HG02798 (cell line): ENCODE measurements around the gene FNBP1.
"Not testable (repeated sequence)": the region's sequence is repeated elsewhere in the genome, so short reads cannot be mapped to it uniquely, and the experiment has no call there.

Experiments
- ATAC-seq: cut with Tn5 transposase; IDR thresholded peaks from one replicate; pipeline ENCODE4 v1.9.1; 2021; ENCODE audit warnings: mild to moderate bottlenecking; ENCODE audit not compliant: unreplicated experiment, poor library complexity

Gene FNBP1

GRCh38 chr9:129899620-129900019 lies 143.4 kb downstream of the FNBP1 start:
- ATAC-seq: no peak

- no peak for ATAC-seq
Measured at GRCh38 chr9:129898185-129898584, 144.8 kb downstream of the FNBP1 start.

DNA sequence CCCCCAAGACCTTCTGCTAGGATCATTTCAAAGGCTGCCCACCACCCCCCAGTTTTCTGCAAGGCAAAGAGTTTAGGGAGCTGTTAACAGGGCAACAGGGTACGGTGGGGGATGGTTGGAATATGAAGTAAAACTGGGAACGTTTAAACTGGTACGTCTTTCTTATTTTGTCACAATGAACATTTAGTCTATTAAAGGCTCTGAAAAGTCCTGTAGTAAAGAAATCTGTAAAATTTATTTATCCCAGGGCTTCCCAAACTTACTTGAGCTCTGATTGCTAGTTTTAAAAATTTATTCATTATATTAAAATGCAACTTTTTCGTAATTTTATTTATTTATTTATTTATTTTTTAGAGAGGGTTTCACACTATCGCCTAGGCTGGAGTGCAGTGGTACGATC lies 145.7 kb downstream of the FNBP1 start:
- ATAC-seq: no peak

GRCh38 chr9:129895376-129896268 lies 147.4 kb downstream of the FNBP1 start:
- ATAC-seq: no peak

DNA sequence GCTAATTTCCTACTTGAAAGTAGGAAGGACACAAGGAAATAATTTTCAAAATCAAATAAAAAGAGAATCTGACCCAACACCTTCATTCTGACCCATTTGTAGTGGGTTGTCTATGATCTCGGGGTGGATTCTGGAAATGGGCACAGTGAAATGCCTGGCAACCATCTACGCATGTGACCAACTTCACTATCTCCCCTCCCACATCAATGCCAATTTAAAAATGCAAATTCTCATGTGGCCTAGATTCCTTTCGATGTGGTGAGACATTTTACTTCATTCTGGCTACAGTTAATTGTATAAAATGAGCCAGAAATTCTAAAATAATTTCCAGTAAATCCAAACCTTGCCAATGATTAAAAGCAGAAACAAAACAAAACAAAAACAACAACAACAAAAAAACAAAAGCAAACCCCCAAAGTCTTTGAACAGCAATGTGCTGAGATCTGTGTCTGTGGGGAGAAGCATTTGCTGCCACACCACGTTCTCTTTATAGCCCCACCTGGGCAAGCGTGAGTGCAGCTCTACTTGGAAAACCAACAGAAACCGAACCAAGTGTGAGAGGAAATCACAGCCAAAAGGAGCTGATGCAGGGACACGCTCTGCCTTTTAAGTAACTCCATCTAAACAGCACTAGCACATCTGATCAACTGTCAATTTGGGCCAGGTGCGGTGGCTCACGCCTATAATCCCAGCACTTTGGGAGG lies 148.7 kb downstream of the FNBP1 start:
- no peak for ATAC-seq

DNA sequence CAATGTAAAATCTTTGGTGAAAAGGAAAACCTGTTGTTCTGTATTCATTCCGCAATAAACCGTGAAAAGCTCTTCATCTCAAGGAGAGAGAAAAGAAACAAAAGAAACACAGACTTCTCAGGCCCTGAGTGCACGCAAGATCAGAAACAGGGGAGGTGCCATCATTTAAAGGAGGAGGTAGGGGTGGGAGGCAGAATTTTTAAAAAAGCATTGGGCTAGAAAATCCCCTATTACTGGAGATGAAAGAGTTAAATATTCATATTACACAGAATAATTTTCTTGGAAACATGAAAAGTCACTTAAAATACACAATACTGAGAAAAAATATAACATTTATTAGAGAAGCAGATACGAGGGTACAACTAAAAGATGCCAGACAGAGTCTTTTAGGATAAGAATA lies 151.4 kb downstream of the FNBP1 start:
- no peak for ATAC-seq

DNA sequence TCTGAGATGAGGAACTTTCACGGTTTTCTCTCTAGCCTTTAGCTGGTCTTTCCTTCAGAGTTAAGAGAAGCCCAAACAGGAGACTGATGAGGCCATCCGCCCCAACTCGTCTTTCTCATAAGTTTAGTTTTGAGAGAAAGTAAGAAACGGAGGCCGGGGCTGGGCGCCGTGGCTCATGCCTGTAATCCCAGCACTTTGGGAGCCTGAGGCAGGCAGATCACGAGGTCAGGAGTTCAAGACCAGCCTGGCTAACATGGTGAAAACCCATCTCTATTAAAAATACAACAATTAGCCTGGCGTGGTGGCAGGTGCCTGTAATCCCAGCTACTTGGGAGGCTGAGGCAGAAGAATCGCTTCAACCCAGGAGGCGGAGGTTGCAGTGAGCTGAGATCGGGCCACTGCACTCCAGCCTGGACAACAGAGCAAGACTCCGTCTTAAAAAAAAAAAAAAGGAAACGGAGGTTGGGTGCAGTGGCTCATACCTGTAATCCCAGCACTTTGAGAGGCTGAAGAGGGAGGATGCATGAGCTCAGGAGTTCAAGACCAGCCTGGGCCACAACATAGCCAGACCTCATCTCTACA lies 152.2 kb downstream of the FNBP1 start:
- not testable (repeated sequence) for ATAC-seq

DNA sequence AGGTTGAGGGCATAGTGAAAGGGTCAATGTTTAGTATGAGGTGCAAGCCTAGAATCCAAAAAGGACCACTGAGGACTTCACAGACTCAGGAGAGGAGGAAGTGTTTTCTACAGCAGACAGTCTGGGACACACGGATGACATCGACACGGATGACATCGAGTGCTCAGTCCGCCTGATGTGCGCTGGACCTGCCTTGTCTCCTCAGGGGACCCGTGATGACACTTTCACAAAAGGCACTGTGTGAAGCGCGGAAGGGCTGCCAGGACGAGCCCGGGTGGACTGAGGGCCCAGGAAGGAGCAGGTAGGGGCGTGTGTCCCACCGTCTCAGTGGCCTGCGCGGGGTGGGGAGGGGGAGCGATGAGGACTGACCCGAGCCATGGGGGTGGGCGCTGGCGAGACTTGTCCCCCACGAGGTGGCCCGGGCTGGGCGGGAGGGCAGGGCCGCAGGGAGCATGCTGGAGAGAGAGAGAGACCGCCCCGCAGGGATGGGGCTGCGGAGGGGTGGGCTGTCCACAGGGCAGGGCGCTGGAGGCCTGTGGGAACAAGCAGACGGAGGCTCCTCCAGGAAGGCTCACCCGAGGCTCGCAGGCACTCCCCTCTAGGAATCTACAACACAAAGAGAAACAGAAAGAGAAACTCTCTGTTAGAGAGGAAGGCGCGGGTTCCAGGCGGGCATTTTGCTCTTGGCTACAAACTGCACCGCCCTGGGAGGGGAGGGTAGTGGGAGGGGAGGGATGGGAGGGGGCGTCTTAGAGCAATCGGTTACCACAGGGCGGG lies 152.9 kb downstream of the FNBP1 start:
- ATAC-seq: no peak

DNA sequence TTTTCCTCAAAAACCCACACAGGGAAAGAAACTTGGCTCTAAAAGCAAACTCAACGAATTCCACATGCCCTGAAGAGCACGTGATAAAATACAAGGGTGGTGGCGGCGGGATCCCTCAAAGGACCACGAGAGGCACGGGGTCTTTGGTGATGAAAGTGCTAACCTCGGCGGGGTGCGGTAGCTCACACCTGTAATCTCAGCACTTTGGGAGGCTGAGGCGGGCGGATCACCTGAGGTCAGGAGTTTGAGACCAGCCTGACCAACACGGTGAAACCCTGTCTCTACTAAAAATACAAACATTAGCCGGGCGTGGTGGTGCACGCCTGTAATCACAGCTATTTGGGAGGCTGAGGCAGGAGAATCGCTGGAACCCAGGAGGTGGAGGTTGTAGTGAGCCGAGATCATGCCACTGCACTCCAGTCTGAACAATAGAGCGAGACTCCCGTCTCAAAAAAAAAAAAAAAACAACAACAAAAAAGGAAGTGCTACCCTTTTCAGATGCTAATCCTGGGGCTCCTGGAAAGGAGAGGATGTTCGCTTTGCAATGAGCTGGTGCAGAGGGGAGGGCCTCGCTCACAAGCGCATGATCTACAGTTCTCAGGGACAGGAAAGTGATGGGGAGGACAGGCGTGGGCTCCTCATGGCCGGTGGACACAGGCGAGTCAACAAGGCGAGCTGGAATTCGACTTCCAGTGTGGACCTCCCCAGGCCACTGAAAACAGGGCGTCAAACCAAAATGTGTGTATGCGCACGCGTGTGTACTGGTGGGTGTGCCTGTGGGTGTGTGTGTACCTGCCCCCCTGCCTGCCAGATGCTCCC lies 153.7 kb downstream of the FNBP1 start:
- no peak for ATAC-seq

- ATAC-seq: peak; percentile 64
Measured at GRCh38 chr9:129888293-129889121, 154.5 kb downstream of the FNBP1 start.

GRCh38 chr9:129887334-129888292 lies 155.4 kb downstream of the FNBP1 start:
- ATAC-seq: no peak

- ATAC-seq: no peak
Measured at GRCh38 chr9:129886226-129887174, 156.5 kb downstream of the FNBP1 start.

DNA sequence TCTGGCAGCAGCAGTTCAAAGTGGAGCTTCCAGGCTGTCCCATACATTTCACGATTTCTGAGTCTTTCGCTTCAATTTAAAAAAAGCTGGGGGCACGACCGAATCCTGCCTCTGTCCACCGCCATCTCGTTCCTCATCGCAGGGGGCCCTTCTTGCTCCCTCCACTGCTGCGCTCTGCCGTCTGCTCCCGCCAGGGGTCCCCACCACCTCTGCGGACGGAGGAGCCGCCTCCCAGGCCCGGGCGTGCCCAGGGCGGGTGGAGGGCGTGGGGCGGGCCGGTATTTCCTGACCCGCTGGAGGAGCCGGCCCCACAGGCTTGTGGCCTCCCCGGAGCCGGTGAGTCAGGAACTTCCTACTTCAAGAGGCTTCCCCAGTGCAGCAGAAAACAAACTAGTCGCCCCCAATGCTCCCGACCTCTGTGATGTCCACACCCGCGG lies 157.3 kb downstream of the FNBP1 start:
- ATAC-seq: peak; percentile 31

- no peak for ATAC-seq
Measured at GRCh38 chr9:129885018-129885669, 157.8 kb downstream of the FNBP1 start.

DNA sequence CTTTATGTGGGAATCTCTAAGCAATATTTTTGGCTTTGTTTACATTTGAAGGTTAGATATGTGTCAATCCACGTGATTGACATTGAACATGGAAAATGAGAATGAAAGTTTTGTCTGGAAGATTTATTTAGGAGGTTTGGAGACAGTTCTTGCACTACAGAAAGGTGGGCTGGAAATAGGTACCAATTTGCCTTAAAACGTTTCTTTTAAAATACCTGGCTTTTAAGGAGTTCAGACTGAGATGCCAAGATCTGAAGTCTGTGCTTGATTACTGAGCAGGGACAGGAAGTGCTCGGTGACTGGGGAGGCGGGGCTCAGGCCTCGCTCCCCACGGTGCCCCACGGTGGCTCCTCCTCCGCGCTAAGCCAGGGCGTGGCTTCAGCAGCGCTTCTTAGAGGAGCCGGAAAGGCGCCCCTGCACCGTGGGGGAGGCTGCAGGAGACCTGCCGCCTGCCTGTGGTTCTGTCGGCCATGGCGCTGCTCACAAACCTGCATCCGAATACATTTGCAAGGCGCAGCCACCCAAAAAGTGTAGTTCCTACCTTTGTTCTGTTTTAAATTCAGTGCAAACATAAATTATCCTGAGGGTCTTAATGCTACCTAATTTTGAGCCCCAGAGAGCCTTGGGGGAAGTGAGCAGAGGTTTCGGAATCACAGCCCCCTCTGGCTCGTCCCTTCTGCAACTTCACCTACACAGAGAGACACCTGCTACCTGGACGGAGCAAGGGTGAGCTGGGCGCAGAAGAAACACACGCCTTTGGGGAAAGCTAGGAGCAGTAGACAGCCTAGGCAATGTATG lies 158.6 kb downstream of the FNBP1 start:
- ATAC-seq: peak; percentile 51
